Colonic mucosa (tissue), 4 donors: Measurements from ENCODE around the gene TIAM1. TPM values are rescaled to one million over a fixed set of nuclear protein-coding genes. Genes with fewer than 3 reads are reported as not detected.

Source experiments
- DNase-seq: peaks from one replicate; pipeline ENCODE4 v3.0.0-alpha.2; 2020
- H3K27ac ChIP-seq: fragments of 200-600 bp; one replicate; pipeline ENCODE4 v1.8.0; 2021
- H3K27me3 ChIP-seq: fragments of 200-600 bp; one replicate; pipeline ENCODE4 v1.8.0; 2021
- H3K36me3 ChIP-seq: fragments of 200-600 bp; one replicate; pipeline ENCODE4 v1.8.0; 2021
- H3K4me1 ChIP-seq: fragments of 200-600 bp; one replicate; pipeline ENCODE4 v1.8.0; 2021; ENCODE audit warnings: mild to moderate bottlenecking
- H3K4me3 ChIP-seq: fragments of 200-600 bp; one replicate; pipeline ENCODE4 v1.8.0; 2021
- H3K9ac ChIP-seq, 2 donors: one replicate each; pipeline ENCODE4 v1.7.0; 2013; ENCODE audit warnings: control low read depth in 2 of 2, low read depth in 2 of 2, low read length in 2 of 2
- H3K9me3 ChIP-seq: fragments of 200-600 bp; one replicate; pipeline ENCODE4 v1.8.0; 2021
- intact Hi-C: fragments of 100-400 bp; cut with DNase I; formaldehyde crosslinking; loops from one replicate; pipeline ENCODE4 v1.14.1; 2022
- total RNA-seq, 2 donors: library from RNA; stranded (reverse); fragmentation: NEBNext Ultra II Directional in 1 of 2; extraction: Animal tissue kit (Norgen Biotek cat#: 25700) in 1 of 2; gene quantifications; one replicate each; pipeline ENCODE4 v1.2.1, GENCODE V29; 2021
- TF ChIP-seq, protein P1 (sequence below): fragments of 200-600 bp; IDR thresholded peaks from one replicate; pipeline ENCODE4 v1.8.0; 2022; ENCODE audit warnings: antibody characterized with exemption, mild to moderate bottlenecking
- donor health status: healthy.
- donor health status: DM: no; HTN: no; CAD: no.
- donor health status: DM: no; HTN: no; CAD: no.

Gene TIAM1
- total RNA-seq, 2 donors from 2014 or later: 5.7 to 5.8 TPM

DNA sequence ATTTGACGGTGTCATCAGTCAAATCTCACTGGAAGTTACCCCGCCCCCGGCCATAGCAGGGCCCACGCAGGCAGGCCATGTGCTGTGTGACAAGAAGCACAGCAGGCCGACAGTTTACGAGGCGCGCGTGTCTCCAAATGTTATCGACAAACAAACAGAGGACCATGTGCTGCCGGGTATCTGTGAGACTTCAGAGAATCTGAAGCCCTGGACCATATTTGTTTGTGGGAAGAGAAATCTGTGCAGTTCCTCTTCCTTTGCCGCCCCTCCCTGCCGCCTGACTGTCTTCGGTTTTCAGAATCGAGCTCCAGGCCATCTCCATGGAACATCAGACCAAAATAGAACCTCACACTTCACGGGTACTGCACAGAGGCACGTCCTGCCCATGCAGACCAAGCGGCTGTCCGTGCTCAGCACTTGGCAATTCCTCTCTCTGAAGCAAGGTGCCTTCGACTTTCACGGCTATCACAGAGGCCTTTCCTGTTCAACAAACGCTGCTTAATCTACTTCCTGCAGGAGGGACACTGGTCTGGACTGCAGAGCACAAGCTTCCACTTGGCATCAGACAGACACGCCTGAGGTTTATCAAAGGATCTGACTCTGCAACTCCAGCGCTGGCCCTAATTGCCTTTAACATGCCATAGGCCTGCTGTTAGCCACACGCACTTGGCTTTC, 170.0 kb downstream of the TIAM1 start:
- H3K27ac ChIP-seq: no peak overlapping the region
- no peak overlapping the region for H3K9ac ChIP-seq
- no peak for DNase-seq
- TF ChIP-seq, protein P1, sequence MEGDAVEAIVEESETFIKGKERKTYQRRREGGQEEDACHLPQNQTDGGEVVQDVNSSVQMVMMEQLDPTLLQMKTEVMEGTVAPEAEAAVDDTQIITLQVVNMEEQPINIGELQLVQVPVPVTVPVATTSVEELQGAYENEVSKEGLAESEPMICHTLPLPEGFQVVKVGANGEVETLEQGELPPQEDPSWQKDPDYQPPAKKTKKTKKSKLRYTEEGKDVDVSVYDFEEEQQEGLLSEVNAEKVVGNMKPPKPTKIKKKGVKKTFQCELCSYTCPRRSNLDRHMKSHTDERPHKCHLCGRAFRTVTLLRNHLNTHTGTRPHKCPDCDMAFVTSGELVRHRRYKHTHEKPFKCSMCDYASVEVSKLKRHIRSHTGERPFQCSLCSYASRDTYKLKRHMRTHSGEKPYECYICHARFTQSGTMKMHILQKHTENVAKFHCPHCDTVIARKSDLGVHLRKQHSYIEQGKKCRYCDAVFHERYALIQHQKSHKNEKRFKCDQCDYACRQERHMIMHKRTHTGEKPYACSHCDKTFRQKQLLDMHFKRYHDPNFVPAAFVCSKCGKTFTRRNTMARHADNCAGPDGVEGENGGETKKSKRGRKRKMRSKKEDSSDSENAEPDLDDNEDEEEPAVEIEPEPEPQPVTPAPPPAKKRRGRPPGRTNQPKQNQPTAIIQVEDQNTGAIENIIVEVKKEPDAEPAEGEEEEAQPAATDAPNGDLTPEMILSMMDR: no peak
- no peaks in the 10 kb centered on the region for H3K4me1 ChIP-seq
- no peaks in the 10 kb centered on the region for H3K27me3 ChIP-seq
- intact Hi-C loops: no loop called here
- H3K36me3 ChIP-seq: no peaks in the 10 kb centered on the region
- no peak overlapping the region for H3K4me3 ChIP-seq
- no peaks in the 10 kb centered on the region for H3K9me3 ChIP-seq

DNA sequence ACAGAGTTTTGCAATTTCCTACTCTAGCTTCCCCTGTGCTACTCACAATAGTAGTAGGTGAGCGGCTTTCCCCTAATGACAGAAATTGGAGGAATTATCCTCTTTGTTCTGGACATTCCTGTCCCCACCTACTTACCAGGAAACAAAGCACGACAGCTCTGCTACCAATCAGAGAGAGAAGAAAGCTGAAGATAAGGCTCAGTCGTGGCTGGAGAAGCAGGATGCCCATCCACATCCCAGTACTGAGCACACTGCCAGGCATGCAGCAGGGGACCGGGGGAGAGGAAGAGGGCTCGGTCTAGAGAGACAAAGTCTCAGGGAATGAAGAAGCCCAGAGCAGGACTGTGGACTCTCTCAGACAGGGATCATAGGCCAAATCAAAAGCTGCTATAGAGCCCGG, 171.7 kb downstream of the TIAM1 start:
- Histone ChIP-seq H3K27me3 (no peaks in the 10 kb centered on the region), H3K36me3 (no peaks in the 10 kb centered on the region), H3K9me3 (no peaks in the 10 kb centered on the region), H3K4me1 (no peaks in the 10 kb centered on the region), H3K27ac (no peak overlapping the region), H3K4me3 (no peak overlapping the region), H3K9ac (no peak overlapping the region)
- DNase-seq: no peak
- intact Hi-C loops: no loop called here
- TF ChIP-seq, protein P1: no peak

GRCh38 chr21:31164713-31165694, 179.1 kb downstream of the TIAM1 start:
- no peaks in the 10 kb centered on the region for H3K27me3 ChIP-seq
- intact Hi-C loops: no loop called here
- H3K4me1 ChIP-seq: no peaks in the 10 kb centered on the region
- H3K9ac ChIP-seq: no peak overlapping the region
- DNase-seq: no peak
- TF ChIP-seq, protein P1: no peak
- H3K36me3 ChIP-seq: no peaks in the 10 kb centered on the region
- H3K4me3 ChIP-seq: no peak overlapping the region
- no peaks in the 10 kb centered on the region for H3K9me3 ChIP-seq
- H3K27ac ChIP-seq: no peak overlapping the region

DNA sequence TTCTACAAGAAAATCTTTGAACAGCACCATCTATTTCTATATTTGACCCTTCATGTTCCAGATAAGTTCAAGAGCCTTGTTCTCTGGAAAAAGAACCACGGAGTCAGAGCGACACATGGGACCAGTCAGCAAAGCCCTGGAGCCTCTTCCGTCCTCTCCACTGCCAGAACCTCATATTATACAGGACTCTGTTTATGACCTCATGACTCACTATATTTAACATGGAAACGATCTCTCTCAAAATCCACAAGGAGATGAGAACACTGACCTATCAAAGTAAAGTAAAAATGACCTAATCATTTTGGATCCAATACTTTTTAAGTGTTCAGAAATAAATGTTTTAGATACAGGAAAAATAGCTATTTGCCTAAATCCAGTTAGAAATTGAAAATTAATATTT, 181.2 kb downstream of the TIAM1 start:
- Histone ChIP-seq H3K9ac (no peak overlapping the region), H3K27ac (no peak overlapping the region), H3K36me3 (no peaks in the 10 kb centered on the region), H3K9me3 (no peaks in the 10 kb centered on the region), H3K4me3 (no peak overlapping the region), H3K4me1 (no peaks in the 10 kb centered on the region), H3K27me3 (no peaks in the 10 kb centered on the region)
- intact Hi-C loops: no loop called here
- TF ChIP-seq, protein P1: no peak
- no peak for DNase-seq

- H3K27me3 ChIP-seq: no peaks in the 10 kb centered on the region
- no peak for DNase-seq
- no peaks in the 10 kb centered on the region for H3K9me3 ChIP-seq
- H3K4me1 ChIP-seq: no peaks in the 10 kb centered on the region
- H3K4me3 ChIP-seq: no peak overlapping the region
- TF ChIP-seq, protein P1: no peak
- no peaks in the 10 kb centered on the region for H3K36me3 ChIP-seq
- intact Hi-C loops: no loop called here
- H3K9ac ChIP-seq: no peak overlapping the region
- H3K27ac ChIP-seq: no peak overlapping the region
These were observed 181.9 kb downstream of the TIAM1 start for GRCh38 chr21:31162079-31162699.
